Limb (tissue), 2 donors: Measurements from ENCODE around the gene KCNQ2.
"Not testable (repeated sequence)": the region's sequence is repeated elsewhere in the genome, so short reads cannot be mapped to it uniquely, and the experiment has no call there.

Experiments used
- DNase-seq, 2 donors: peaks; one replicate each; pipeline ENCODE4 v3.0.0-alpha.2; 2016; ENCODE audit errors: extremely low spot score in 2 of 2

The KCNQ2 gene

DNA sequence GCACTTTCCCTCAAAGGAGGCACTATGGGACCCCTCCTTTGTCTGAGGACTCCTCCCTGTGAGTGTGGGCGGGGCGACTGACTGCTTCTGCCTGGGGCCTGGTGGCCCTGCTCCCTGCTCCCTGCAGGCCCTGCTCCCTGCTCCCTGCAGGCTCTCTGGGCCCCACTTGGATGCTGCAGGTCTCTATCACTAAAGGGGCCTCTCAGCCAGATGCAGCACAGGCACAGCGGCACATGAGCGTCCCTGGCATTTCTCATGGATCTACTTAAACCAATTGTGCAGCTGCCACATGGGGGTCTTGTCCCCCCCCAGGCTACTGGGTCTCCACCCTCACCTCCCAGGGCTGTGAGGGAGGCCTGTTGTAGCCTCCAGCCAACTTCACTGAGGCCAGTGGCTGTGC lies 18.6 kb upstream of the KCNQ2 start:
- DNase-seq: no peak

DNA sequence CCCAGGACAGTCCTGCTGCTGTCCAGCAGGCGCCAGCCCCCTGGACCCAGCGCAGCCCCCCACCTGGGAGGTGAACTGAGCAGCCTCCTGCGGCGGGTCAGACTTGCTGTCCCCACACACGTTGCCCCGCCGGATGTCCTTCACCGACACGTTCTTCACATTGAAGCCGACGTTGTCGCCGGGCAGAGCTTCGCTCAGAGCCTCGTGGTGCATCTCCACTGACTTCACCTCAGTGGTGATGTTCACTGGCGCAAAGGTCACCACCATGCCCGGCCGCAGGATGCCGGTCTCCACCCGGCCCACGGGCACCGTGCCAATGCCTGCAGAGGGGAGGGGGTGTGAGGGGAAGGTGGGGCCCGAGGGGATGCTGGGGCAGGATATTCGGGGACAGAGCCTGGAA lies 18.0 kb upstream of the KCNQ2 start:
- DNase-seq: no peak

DNA sequence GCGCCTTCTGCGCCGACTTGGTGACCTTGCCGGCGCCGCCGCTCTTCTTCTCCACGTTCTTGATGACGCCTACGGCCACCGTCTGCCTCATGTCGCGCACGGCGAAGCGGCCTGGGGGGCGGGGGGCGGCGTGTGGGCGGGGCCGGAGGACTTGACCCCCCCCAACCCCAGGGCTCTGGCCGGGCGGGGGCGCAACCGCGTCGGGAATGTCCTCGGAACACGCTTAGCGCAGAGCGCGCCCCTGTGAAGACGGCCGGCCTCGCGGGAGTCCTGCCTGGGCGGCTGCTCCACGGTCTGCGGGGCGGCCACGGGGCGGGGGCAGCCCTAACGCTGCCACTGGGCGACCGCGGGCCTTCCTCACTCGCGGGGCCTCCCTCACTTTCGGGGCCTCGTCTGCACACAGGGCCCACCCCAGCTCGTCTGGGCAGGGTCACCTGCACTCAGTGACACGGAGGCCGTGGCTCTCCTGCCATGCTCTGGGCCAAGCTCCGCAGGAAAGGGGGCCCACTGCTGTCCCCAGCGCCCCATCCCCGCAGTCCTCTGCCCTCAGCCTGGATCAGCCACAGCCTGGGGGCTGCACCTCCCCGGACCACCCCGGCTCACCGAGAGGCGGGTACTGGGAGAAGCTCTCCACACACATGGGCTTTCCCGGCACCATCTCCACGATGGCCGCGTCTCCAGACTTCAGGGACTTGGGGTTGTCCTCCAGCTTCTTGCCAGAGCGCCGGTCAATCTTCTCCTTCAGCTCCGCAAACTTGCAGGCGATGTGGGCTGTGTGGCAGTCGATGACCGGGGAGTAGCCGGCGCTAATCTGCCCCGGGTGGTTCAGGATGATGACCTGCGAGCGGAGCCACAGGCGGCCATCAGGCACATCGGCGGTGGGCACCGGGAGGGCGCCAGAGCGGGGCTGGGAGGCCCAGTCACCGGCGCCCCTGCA lies 16.1 kb upstream of the KCNQ2 start:
- peak in 1 of 2 donors; percentile 54 for DNase-seq

DNA sequence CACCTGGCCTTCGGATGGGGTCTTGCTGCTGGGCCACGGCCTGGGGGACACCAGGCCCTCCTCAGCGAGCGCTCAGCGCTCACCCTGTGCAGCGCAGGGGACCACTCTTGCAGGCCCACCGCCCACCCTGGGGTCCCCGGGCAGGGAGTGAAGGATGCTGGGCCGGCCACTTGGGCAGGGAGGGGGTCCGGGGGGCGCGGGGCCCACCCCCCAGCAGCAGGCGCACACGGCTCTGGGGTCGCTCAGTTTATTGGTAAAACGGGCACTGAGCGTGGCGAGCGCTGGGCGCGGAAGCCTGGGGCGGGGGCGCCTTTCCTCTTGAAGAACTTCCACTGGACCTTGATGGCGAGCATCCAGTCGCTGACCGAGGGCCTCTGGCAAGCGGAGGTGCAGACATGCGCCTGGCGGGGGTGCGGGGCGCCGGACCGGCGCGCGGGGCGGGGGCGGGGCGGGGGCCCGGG lies 15.4 kb upstream of the KCNQ2 start:
- DNase-seq: no peak

DNA sequence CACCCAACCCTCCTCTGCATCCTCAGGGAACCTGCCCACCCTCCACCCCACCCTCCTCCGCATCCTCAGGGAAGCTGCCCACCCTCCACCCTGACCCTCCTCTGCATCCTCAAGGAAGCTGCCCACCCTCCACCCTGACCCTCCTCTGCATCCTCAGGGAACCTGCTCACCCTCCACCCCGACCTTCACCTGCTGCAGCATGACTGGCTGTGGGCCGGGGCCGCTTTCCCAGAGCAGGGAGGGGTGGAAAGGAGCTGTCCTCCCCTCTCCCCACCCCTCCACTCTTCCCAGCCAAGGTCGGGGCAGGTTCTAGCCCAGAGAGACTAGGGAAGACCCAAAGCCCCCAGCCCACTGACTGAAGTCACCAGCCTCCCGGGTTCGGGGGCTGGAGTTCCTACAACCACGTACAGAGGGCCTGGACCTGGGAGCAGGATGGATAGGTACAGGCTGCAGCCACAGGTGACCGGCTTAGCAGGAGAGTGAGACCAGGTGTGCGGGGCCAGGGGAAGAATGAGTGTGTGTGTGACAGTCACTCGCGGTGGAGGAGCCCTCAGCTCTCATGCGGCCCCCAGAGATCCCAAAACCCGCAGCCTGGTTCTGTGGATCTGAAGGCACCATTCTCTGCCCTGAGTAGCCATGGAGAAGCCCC lies 14.8 kb upstream of the KCNQ2 start:
- DNase-seq: no peak

DNA sequence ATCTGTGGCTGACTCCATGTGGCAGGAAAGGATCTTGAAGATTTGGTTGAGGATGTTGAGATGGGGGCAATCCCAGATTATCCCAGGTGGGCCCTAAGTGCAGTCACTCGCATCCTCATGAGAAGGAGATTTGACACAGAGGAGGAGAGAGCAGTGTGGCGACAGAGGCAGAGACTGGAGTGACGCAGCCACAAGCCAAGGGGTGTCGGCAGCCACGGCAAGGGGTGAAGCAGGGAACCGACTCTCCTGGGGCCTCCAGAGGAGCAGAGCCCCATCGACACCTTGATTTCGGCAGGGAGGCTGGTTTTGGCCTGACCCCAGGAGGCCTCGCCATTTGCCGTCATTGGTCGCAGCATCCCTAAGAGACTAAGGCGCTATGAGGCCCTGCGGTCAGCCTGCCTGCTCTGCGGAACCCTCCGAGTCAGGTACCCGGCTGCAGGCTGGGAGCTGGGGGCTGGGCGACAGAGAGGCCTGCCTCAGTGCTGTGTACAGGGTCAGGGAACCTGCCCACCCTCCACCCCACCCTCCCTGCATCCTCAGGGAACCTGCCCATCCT lies 13.9 kb upstream of the KCNQ2 start:
- DNase-seq: no peak

DNA sequence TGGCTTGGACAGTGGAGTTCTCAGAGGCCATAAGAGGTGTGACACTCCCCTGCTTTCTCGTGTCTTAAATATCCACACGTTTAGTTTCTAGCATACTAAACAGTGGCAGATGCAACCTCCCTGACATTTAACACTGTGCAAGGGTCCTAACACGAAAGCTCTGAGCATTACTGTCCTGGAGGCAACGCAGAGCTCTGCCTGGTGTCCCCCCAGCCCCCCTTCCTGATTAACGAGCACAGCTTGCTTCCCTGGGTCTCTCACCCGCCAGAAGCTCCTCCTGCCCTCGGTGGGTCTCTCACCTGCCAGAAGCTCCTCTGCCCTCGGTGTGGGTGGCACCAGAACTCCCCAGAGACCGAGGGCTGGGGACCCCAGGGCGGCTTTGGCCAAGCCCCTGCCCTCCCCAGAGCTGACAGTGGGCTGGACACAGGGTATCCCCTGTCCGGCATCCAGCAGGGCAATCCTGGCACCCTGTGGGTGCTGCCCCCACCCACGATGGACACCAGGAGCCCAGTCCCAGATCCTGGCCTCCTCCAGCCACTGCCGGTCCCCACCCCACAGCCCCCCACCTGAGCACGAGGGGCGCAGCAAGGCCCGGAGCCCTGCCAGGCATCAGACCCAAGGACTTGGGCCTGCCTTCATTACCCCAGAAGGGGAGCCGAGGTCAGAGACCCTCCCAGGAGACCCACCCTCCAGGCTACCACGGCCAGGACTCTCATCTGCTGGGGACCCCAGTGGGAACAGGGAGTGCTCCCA lies 12.4 kb upstream of the KCNQ2 start:
- DNase-seq: no peak

DNA sequence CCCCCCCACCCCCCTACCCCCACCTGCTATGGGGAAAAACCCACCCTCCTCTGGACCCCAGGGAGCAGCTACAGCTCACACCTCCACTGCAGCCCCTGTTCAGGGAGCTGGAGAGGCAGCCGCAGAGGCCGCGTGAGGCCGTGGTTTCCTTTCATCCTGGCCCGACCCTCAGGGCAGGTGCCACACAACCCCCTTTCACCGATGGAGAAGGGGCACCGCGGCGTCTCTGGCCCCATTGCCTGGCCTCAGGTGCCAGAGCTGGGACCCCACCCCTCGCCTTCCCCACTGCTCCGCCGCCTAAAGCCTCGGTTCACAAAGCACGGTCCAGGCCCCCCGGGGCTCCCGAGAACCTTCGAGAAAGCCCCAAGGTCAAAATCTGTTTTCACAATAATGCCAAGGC lies 11.8 kb upstream of the KCNQ2 start:
- DNase-seq: no peak

DNA sequence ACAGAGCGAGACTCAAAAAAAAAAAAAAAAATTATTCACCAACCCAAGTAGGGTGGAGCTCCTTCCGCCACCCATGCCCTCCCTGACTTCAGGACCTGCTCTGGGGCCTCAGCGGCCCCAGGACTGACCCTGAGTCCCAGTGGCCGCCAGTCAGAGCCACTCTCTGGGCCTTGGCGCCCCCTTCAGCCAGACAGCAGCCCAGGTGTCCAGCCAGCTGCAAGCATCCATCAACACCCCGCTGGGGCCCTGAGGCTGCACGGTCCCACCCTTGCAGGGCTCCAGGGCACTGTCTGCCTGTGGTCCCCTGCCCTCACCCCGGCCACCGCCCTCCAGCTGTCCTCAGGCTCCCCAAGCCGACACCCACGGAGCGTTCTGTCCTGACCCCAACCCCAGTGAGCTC lies 11.4 kb upstream of the KCNQ2 start:
- no peak for DNase-seq

DNA sequence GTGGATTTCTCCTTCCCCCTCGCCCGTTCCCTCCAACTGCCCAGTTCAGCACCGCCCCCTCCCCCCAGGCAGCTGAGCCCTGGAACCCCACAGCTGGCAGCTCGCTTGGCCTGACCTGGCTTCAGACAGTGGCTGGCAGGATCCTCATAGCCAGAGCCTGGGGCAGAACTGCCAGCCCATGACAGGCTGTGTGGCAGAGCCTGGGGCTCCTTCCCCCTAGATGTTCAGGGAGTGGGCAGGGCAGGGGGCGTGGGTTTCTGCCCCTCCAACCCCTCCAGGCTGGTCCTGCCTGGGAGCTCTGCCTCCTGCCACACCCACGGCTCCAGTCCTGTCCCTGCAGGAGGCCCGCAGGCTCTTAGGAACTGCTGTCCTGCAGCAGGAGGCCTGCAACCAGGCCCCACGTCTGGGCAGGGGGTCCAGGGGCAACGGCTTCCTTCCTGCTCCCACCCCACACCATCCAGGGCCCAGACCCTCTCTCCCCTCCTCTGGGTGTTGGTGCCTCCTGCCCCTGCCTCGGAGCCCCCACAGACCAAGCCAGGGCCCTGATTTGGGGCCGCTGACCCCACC lies 9.6 kb upstream of the KCNQ2 start:
- no peak for DNase-seq

DNA sequence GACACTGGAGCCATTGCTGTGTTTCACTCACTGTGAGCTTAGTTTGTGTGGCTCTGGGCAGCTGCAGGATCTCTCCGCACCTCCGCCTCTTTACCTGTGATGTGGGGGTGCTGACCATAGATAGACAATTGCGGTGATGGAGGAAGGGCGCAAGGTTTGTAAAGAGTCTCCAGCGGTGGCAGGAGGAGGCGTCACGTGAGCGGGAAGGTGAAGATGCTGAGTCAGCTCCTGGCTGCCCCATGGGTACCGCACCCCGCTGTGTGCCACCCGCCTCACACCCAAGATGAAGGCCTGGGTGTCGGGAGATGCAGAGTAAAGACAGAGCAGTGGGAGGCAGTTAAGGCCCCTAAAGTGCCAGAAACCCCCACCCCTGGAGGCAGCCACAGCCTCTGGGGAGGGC lies 9.0 kb upstream of the KCNQ2 start:
- no peak for DNase-seq

DNA sequence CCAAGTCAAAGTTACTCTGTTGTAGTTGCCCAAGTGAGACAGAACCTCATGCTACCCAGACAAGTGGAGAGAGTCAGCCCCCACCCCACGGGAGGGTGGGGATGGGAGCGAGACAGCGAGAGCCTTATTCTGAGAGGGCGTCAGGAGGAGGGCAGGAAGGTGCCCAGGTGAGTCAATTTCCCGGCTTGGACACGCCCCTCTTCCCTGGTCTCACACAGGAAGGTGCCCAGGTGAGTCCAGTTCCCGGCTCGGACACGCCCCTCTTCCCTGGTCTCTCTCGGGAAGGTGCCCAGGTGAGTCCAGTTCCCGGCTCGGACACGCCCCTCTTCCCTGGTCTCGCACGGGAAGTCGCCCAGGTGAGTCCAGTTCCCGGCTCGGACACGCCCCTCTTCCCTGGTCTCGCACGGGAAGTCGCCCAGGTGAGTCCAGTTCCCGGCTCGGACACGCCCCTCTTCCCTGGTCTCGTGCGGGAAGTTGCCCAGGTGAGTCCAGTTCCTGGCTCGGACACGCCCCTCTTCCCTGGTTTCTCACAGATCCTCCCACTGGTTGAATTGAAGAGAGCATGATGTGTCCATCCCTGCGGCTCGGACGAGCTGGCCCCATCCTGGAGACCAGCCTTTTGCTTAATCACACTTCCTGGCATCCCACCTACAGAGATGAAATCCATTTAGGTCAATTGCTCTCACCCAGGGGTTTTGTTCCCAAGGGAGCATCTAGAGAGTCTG lies 7.4 kb upstream of the KCNQ2 start:
- not testable (repeated sequence) for DNase-seq

DNA sequence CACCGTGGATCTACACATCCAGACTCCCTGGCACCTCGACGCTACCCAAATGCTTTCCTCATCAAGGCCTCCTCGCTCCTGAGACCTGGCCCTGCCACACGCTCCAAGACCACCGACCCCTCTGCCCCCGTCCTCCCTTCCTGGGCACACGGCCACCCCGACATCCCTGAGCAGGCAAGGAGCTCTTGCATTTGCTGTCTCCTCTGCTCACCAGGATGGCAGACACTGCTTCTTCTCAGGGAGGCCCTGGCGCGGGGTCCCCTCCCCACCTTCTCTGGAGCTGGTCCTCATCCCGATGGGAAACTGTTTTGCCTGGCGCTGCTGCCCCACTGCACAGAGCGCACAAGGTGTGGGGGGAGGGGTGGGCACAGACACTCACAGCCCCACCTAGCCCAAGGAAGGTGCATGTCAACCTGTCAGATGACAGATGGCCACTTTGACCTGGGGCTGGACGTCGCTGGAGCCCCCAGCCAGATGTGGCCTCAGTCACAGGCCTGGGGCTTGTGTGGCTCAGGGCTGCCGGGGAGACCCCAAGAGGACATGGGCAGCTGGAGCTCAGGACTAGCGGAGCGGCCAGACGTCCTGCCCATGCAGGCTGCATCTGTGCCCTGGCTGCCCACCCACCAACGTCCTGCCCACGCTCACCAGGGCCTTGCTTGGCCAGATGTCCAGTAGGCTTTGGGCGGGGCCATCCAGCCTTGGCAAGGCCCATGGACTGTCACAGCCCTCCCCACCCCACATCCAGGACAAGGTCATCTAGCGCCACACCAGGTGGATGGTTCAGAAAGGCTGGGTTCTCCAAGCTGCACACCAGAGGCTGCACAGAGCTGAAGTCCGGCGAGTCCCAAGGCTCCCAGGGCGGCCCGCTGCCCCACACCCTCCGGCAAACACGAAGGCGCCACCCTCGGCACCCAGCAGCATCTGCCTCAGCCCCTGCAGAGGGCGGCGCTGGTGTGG lies 6.2 kb upstream of the KCNQ2 start:
- DNase-seq: no peak

DNA sequence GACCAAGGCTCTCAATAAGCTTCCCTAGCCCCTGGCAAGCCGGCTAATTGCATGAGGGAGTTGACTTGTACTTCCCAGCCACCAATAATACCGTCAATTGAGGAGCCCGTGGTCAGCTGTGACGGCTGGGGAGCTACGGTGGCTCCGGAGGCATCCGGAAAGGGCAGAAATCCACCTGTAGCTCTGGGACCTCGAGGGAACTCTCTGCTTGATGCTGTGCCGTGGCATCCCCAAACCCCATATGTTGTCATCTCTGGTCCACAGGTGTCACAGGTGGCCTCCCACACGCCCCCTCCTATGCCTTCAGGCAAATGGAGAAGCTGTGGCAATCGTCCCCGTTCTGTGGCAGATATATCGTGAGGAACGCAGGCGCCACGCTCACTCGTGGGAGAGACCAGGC lies 5.5 kb upstream of the KCNQ2 start:
- DNase-seq: no peak

DNA sequence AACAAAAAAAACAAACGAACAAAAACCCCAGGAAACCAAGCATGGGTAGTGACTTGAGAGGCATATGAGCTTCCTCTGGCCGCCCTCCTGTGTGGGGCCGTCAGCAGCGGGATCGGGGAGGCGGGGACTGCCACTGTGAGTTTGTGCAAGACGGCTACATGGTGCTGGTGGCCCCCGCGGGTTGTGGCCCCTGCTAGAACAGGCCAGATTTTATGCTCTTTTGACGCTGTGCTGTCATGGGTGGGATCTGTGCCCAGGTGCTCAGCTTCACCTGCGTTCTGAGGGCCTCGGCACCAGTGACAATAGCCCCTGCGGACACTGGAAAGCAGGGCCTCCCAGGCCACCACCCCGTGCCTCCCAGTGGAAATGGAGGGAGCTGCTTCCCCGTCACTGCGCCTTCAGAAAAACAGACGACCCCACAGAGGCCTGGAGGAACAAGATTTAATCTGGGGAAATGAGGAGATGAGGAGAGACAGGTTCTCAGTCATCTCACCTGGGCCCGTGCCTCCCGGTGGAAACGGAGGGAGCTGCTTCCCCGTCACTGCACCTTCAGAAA lies 4.7 kb upstream of the KCNQ2 start:
- DNase-seq: no peak

DNA sequence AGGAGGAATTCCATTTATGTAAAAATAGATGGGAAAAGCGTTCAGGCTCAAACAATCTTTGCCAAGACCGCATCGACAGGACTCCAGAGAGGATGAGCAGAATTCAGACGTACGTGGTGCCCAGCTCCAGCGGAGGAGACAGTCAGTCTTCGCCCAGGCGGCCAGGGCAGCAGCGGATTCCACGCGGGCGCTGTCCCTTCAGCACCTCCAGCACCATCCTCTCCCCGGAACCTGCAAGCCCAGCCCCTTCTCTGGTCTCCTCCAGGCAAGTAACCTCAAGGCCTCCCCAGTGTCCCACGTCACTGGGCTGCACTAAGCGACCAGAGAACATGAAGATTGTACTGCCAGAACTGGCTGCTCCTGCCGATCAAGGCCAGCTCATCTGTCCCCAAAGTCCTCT lies 2.8 kb upstream of the KCNQ2 start:
- DNase-seq: no peak

DNA sequence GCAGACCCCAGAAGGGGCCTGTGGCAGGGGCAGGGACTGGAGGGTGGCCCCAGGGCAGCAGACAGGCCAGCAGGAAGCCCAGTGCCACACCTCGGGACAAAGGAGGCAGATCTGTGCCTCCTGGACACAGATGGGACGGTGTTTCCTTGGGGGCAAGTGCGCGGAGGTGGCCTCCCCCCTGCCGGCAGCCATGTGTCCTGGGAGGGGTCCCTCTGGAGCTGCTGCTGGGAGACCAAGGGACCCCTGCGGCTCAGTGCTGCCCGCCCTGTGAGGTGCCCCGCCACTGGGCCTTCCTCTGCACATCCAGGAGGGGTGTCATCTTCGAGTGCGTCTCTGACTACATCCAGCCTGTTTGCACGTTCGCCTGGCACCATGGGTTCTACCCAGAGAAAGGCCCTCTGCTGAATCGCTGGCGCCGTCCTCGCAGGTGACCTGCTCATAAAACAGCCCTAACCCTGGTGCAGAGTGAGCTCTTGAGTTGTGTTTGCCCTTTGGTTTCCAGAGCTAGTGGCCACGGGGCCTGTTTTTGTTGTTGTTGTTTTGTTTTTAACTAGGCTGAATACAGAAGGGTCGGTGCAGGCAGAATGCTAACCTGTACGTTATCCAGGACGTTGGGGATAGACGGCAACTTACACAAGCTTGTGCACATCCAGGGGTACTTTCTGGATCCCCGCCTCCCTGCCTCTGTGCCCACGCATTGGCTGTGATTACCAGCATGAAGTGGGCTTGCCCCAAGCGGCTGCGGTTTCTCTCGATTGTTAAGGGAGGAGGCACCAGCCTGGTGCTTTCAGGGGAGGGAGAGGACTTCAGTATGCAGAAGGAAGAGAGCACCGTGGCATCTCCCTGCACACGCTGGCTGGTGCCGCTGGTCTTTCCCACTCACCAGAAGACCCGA lies 1.3 kb upstream of the KCNQ2 start:
- no peak for DNase-seq

DNA sequence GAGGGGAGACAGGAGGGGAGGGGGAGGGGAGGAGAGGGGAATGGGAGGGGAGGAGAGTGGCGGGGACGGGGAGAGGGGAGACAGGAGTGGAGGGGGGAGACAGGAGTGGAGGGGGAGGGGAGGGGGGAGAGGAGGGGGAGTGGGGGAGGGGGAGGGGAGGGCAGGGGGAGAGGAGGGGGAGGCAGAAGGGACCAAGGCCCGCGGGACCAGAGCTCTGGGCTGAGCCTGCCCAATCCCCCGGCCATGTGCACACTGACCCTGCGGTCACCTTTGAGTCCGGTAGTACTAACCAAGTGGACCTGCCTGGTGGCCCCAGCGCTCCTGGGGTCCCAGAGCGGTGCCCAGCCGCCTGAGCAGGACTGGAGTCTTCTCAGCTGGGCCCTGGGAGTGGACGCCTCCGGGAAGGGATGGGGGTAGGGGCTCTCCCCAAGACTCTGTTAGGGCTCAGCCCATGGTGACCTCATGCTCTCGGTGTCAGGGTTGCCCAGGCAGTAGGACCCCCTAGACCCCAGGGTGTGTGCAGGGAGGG lies 471 bp upstream of the KCNQ2 start:
- no peak for DNase-seq
